Thoracic aorta (tissue), 2 donors: Measurements from ENCODE around the gene TRPT1. TPM values are rescaled to one million over a fixed set of nuclear protein-coding genes. Genes with fewer than 3 reads are reported as not detected.

ENCODE experiments used
- ATAC-seq: fragments of 150-250 bp; one replicate; pipeline ENCODE4 v1.8.0; 2017; ENCODE audit warnings: low read depth; ENCODE audit not compliant: insufficient number of reproducible peaks, low FRiP score
- DNase-seq: peaks from one replicate; pipeline ENCODE4 v3.0.0-alpha.2; 2020; ENCODE audit warnings: low spot score
- H3K27ac ChIP-seq, 2 donors: fragments of 200-600 bp; sonication (generic); 1 replicate in 1 of 2; 2 replicates in 1 of 2; pipeline ENCODE4 v1.5.1; 2016; ENCODE audit warnings: mild to moderate bottlenecking in 2 of 2, moderate library complexity in 2 of 2
- H3K27me3 ChIP-seq: fragments of 200-600 bp; sonication (generic); replicated peaks from 2 replicates; pipeline ENCODE4 v1.6.0; 2016; ENCODE audit warnings: mild to moderate bottlenecking; ENCODE audit not compliant: insufficient read depth
- H3K36me3 ChIP-seq: fragments of 200-600 bp; sonication (generic); one replicate; pipeline ENCODE4 v1.5.1; 2016
- H3K4me1 ChIP-seq, 2 donors: fragments of 200-600 bp; sonication (generic); 1 replicate in 1 of 2; 2 replicates in 1 of 2; pipeline versions ENCODE4 v1.5.1 to v1.6.0; 2016; ENCODE audit warnings: low read depth in 2 of 2, mild to moderate bottlenecking in 1 of 2; ENCODE audit not compliant: control insufficient read depth in 1 of 2
- H3K4me3 ChIP-seq: fragments of 200-600 bp; sonication (generic); 2 replicates; pipeline ENCODE4 v1.5.1; 2016; ENCODE audit warnings: mild to moderate bottlenecking
- H3K9me3 ChIP-seq: fragments of 200-600 bp; sonication (generic); 2 replicates; pipeline ENCODE4 v1.5.1; 2016
- CTCF ChIP-seq: fragments of 200-600 bp; sonication (generic); IDR thresholded peaks from one replicate; pipeline ENCODE4 v1.5.1; 2019; ENCODE audit warnings: antibody characterized with exemption
- total RNA-seq, 2 donors: library from RNA; depleted of rRNA; stranded (reverse); fragments of >200 nt; gene quantifications; one replicate each; pipeline versions ENCODE4 v1.1.0 to v1.2.3, GENCODE V29; 2016

Gene TRPT1
- total RNA-seq, 2 donors from 2014 or later, result 67.2 to 95.3 TPM

- H3K27ac ChIP-seq, result peak overlapping the region; percentile 85 to 91
- H3K4me1 ChIP-seq, result peaks cover 25 to 49% of the 10 kb centered on the region in 2 donors
- DNase-seq (no peak), ATAC-seq (no peak)
- peak overlapping the region; percentile 88 for H3K4me3 ChIP-seq
- peaks cover 11% of the 10 kb centered on the region for H3K36me3 ChIP-seq
- no peak for TF ChIP-seq CTCF
- H3K27me3 ChIP-seq, result no peaks in the 10 kb centered on the region
- no peaks in the 10 kb centered on the region for H3K9me3 ChIP-seq
Observed at GRCh38 chr11:64234647-64235379, 8.8 kb upstream of the TRPT1 start.

- DNase-seq, result no peak
- H3K27me3 ChIP-seq, result no peaks in the 10 kb centered on the region
- no peak for TF ChIP-seq CTCF
- peaks cover 31 to 54% of the 10 kb centered on the region in 2 donors for H3K4me1 ChIP-seq
- H3K36me3 ChIP-seq, result peaks cover 11% of the 10 kb centered on the region
- H3K4me3 ChIP-seq, result peak within 1 kb of the TSS; percentile 88
- ATAC-seq, result no peak
- H3K9me3 ChIP-seq, result no peaks in the 10 kb centered on the region
- peak within 1 kb of the TSS; percentile 85 to 91 for H3K27ac ChIP-seq
Observed at GRCh38 chr11:64233913-64234586, 8.1 kb upstream of the TRPT1 start, which contains the start of gene VEGFB. Gene VEGFB, plus strand, starts transcription at chr11:64234584. Its CDS starts 250 bp downstream, at chr11:64234834.

GRCh38 chr11:64232967-64233315 is 7.0 kb upstream of the TRPT1 start:
- DNase-seq (no peak), ATAC-seq (no peak)
- H3K9me3 ChIP-seq, result no peaks in the 10 kb centered on the region
- no peak overlapping the region for H3K27ac ChIP-seq
- H3K4me3 ChIP-seq, result no peak overlapping the region
- H3K36me3 ChIP-seq, result peaks cover 8% of the 10 kb centered on the region
- H3K27me3 ChIP-seq, result no peaks in the 10 kb centered on the region
- H3K4me1 ChIP-seq, result peaks cover 31 to 62% of the 10 kb centered on the region in 2 donors
- TF ChIP-seq CTCF, result no peak

GRCh38 chr11:64232182-64232966 is 6.4 kb upstream of the TRPT1 start:
- no peak overlapping the region for H3K27ac ChIP-seq
- no peaks in the 10 kb centered on the region for H3K9me3 ChIP-seq
- H3K4me1 ChIP-seq, result peaks cover 31 to 68% of the 10 kb centered on the region in 2 donors
- no peak overlapping the region for H3K4me3 ChIP-seq
- ATAC-seq (no peak), DNase-seq (no peak)
- no peaks in the 10 kb centered on the region for H3K27me3 ChIP-seq
- peaks cover 2% of the 10 kb centered on the region for H3K36me3 ChIP-seq
- TF ChIP-seq CTCF, result no peak

GRCh38 chr11:64231546-64231945 is 5.6 kb upstream of the TRPT1 start:
- DNase-seq (no peak), ATAC-seq (no peak)
- H3K27me3 ChIP-seq, result no peaks in the 10 kb centered on the region
- H3K27ac ChIP-seq, result no peak overlapping the region
- peaks cover 35 to 76% of the 10 kb centered on the region in 2 donors for H3K4me1 ChIP-seq
- no peaks in the 10 kb centered on the region for H3K9me3 ChIP-seq
- no peaks in the 10 kb centered on the region for H3K36me3 ChIP-seq
- no peak overlapping the region for H3K4me3 ChIP-seq
- no peak for TF ChIP-seq CTCF
